ENCODE results near the gene EFHD1.
A peak's percentile ranks its signal among the peaks of the same experiment; 100 is the strongest.

Gene EFHD1

GRCh38 chr2:232633413-232634205 lies at the start of gene EFHD1:
EFHD1 (plus strand) TSS chr2:232633604; CDS start chr2:232633705, 101 bp downstream.
- DNase-seq = peak; percentile 37

DNA sequence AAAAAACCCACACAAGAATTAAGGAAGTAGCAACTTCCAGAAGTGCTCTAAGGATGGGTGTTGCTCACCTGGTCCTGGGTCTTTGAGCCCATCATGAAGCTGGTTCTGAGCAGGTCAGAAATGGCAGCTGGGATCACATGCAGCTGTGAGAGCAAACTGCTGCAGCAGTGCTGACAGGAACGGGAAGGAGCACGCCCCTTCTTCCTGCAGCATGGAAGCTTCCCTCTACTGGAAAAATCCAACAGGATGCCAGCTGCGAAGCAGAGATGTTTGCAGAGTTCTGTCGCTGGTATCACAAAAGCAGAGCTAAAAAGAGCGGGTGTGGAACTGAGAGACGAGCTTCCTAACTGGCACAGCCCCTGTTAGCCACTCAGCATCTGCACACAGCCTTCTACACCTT lies 49.2 kb upstream of the EFHD1 start:
- DNase-seq = no peak

DNA sequence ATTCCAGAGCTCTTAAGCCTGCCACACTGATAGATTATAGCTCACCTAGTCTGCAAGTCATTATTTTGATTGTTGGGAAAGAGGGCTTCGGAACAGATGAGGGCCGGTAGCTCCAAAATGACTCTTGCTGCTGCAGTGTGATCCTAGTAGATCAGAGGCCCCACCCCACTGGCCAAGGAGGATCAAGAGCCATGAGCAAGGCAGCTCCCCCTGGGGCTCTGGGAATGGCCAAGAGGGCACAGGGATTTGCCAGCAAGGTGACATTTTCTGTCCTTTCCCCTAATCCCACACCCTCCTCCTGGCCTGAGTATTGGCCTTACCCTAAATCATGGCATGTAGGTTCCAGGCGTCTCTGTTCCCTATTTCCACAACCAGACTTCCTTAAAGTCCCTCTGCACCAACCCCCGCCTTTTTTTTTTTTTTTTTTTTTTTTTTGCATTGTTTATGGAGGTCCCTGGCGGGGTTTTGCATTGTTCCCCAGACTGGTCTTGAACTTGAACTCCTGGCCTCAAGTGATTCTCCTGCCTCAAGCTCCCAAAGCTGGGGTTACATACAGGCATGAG lies 46.4 kb upstream of the EFHD1 start:
- no peak for DNase-seq

GRCh38 chr2:232587512-232587911 lies 45.9 kb upstream of the EFHD1 start:
- no peak for DNase-seq

DNA sequence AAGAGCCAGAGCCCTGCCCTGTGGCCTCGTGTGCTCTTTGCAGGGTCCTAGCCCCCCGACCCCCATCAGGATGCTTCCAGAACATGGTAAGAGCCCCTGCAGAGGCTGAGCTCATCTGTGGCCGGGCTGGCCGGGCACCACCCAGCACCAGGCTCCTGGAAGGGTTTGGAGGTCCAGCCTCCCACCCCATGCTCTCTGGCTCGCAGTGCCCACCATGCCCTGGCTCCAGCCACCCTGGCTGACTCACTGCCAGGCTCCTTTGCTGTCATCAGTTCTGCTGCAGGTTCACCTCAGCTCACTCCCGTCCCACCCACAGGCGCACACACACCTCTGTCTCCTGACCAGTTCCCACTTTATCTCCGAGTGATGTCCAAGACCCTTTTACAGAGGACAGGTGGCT lies 45.4 kb upstream of the EFHD1 start:
- no peak for DNase-seq

- no peak for DNase-seq
These were observed 44.5 kb upstream of the EFHD1 start for GRCh38 chr2:232588680-232589585.

DNA sequence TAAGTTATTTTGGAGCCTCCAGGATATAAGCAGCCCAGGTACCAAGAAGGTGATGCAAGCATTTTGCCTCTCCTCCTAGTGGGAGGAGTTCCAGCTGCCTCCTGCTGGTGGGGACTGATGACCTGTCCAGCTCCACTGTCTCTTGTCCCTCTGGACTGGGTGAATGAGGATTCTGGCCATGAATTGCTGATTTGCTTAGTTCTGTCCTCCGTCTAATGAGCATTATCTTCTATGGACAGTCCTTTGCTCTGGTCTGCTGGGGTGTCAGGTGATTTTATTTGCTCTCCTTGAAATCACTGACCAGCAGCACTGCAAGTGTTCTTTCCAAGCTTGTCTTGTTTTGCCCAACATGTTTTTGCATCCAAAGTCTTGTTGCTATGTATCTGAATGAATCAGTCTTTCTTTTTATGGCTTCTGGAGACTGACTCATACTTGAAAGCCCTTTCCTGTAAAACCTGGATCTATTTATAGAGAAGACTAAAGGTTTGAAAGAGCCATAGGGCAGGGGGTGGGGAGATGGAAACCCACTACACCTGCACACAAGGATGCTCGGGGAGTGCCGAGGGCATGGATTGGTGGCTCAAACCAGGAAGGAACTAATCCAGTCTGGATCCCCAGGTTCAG lies 40.5 kb upstream of the EFHD1 start:
- DNase-seq = no peak

DNA sequence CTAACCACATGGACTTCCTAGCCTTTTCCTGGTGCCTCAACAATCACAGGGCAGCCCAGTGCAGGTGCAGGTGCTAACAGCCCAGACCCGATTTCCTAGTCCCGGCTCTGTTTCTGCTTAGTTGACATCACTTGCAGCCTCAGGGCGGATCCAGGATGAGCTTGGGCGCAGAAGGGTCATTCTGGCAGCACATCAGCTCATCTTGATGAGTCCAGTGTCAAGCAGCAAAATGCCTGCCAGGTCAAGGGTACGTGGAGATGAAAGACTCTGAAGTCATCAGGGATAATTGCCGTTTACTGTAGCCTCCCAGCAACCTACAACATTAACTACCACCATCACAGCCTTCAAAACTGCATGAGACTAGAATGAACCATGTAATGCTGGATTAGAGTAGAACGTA lies 39.4 kb upstream of the EFHD1 start:
- DNase-seq = no peak

- no peak for DNase-seq
These were observed 35.9 kb upstream of the EFHD1 start for GRCh38 chr2:232597362-232598079.

- no peak for DNase-seq
These were observed 35.1 kb upstream of the EFHD1 start for GRCh38 chr2:232598293-232598692.

- no peak for DNase-seq
These were observed 33.2 kb upstream of the EFHD1 start for GRCh38 chr2:232600053-232600773.

DNA sequence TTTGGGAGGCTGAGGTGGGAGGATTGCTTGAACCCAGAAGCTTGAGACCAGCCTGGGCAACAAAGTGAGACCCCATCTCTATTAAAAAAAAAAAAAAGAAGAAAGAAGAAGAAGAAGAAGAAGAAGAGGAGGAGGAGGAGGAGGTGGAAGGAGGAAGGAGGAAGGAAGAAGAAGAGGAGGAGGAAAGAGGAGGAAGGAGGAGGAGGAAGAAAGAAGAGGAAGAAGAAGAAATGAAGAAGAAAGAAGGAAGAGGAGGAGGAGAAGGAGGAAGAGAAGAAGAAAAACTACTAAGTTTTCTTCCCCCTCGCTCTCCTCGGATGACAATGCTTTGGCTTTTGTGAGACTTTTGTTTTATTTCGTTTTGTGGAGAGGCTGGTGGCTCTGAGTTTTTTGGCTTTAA lies 30.1 kb upstream of the EFHD1 start:
- no peak for DNase-seq

DNA sequence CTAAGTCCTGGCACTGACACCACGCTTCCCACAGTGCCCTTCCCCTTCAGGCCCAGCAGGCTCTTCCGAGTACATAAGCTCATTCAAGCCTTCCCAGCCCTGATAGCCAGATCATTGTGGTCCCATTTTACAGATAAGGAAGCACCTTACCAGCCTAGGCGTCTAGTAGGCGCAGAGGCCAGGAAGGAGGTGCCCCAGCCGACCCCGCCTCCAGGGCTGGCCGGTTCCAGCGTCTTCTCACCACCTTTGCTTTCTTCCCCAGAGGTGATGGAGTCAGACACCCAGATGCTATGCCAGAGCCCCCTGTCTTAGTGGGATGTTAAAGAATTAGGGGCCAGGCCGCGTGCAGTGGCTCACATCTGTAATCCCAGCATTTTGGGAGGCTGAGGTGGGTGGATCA lies 28.9 kb upstream of the EFHD1 start:
- DNase-seq = no peak

GRCh38 chr2:232607011-232607410 lies 26.4 kb upstream of the EFHD1 start:
- DNase-seq = no peak

DNA sequence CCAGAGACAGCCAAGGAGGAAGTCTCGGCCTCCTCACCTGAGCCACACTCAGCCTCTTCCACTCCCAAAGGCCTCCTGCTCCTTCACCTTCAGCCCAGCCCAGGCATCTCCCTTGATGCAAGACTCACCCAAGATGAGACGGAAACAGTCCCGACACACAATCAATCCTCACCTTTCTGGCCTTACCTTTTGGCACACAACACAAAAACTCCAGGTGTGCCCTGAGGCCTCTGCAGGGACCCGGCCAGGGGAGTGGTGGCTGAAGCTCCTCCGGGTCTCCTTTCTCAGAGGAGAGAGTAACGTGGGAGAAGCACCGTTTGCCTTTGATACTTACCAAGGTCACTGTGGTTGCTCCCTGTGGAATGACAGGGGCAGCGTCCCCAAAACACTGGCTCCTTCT lies 23.8 kb upstream of the EFHD1 start:
- no peak for DNase-seq

DNA sequence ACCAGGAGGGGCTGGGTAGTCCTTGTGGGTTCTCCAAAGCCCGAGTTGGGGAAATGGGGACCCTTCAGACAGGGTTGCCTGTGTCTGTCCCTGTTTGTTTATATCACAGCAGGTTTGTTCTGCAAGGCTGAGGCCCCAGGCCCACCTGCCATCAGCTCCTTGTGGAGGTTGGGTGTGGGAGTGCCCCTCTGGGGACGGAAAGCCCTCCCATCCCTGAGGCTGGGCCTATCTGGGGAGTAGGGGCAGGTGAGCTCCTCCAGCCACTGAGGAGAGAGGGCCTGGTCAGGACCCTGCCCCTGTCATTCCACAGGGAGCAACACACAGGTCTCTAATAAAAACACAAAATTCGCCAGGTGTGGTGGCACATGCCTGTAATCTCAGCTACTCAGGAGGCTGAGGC lies 23.3 kb upstream of the EFHD1 start:
- no peak for DNase-seq

DNA sequence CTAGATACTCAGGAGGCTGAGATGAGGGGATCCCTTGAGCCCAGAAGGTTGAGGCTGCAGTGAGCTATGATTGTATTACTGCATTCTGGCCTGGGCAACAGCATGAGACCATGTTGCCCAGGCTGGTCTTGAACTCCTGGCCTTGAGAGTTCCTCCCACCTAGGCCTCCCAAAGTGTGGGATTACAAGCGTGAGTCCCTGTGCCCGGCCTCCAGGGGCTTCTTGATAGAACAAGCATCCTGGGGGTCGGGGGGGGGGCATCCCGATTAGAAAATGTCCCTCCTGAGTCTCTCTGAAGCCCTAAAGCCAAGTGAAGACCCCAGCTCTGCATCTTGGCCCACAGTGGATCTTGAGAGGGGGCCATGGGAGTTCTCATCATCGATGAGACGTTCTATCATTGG lies 22.3 kb upstream of the EFHD1 start:
- DNase-seq = no peak

DNA sequence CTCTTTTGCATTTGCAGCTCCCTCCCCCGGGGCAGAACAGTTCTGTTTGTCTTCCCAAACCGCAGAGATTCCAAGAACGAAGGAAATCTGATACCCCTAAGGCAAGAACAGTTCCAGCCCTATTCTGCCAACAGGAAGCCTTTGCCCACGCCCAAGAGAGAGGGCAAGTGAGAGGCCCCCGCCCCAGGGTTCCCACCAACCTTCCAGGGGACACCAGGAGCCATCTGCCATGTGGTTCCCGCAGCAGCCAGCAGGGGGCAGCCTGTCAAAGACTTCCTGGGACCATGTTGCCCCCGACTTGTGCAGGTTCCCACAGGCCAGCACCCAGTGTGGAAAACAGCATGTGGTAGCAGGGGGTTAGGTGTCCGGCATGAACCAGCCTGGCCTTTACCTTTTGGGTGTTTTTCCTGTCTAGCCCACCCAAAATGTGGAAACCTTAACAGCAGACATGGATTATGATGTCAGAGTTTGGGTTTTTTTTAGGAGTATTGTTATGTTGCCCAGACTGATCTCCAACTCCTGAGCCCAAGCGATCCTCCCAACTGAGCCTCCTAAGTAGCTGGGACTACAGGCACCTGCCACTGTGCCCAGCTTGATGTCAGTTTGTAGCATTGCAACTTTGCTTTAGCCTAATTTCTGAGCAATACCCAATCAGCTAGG lies 21.7 kb upstream of the EFHD1 start:
- peak; percentile 38 for DNase-seq

GRCh38 chr2:232613538-232614134 lies 19.8 kb upstream of the EFHD1 start:
- no peak for DNase-seq

DNA sequence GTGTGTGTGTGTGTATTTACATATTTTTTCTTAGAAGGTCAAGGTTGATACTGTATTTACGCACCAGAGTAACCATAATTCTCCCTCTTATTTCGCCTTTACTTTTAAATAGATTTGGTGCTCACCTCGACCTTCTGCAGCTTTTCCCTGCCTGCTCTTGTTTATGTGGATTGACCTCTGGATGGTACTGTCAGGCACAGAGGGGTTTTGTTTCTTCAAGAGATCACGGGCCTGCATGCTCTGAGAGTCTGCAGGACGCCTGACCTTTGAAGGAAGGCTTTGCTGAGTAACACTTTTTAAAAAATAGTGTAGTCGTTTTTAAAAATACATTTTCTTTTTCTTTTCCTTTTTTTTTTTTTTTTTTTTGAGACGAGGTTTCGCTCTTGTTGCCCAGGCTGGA lies 18.1 kb upstream of the EFHD1 start:
- no peak for DNase-seq

GRCh38 chr2:232621186-232621585 lies 12.2 kb upstream of the EFHD1 start:
- DNase-seq = no peak
